ENCODE results near the gene PAX5.

Gene PAX5

GRCh38 chr9:37010180-37010579 lies 23.9 kb downstream of the PAX5 start:
- no peak for TF ChIP-seq CTCF (IDR thresholded peaks at IDR 0.05; ENCODE audit: extremely low read depth, missing control alignments)
- peak; percentile 38 for DNase-seq (ENCODE audit: low spot score)

GRCh38 chr9:37007295-37007694 lies 26.8 kb downstream of the PAX5 start:
- no peak for TF ChIP-seq CTCF (IDR thresholded peaks at IDR 0.05; ENCODE audit: extremely low read depth, missing control alignments)
- DNase-seq (ENCODE audit: low spot score), result no peak

- TF ChIP-seq CTCF (IDR thresholded peaks at IDR 0.05; ENCODE audit: extremely low read depth, missing control alignments), result no peak
- DNase-seq (ENCODE audit: low spot score), result peak; percentile 69
Observed at GRCh38 chr9:37005517-37006140, 28.4 kb downstream of the PAX5 start.

GRCh38 chr9:37004424-37004935 lies 29.6 kb downstream of the PAX5 start:
- DNase-seq (ENCODE audit: low spot score), result peak; percentile 50
- no peak for TF ChIP-seq CTCF (IDR thresholded peaks at IDR 0.05; ENCODE audit: extremely low read depth, missing control alignments)

- TF ChIP-seq CTCF (IDR thresholded peaks at IDR 0.05; ENCODE audit: extremely low read depth, missing control alignments), result no peak
- peak; percentile 9 for DNase-seq (ENCODE audit: low spot score)
Observed at GRCh38 chr9:37002413-37003217, 31.5 kb downstream of the PAX5 start.

GRCh38 chr9:37002036-37002412 lies 32.0 kb downstream of the PAX5 start:
- no peak for DNase-seq (ENCODE audit: low spot score)
- TF ChIP-seq CTCF (IDR thresholded peaks at IDR 0.05; ENCODE audit: extremely low read depth, missing control alignments), result no peak

GRCh38 chr9:37001459-37001858 lies 32.6 kb downstream of the PAX5 start:
- peak; percentile 16 for DNase-seq (ENCODE audit: low spot score)
- no peak for TF ChIP-seq CTCF (IDR thresholded peaks at IDR 0.05; ENCODE audit: extremely low read depth, missing control alignments)

Measured in GM20000 (cell line).